Fibroblast of pulmonary artery (primary cell): ENCODE measurements around the gene SLC15A3.
A peak's percentile ranks its signal among the peaks of the same experiment; 100 is the strongest.

Experiments
- DNase-seq: peaks from one replicate; pipeline ENCODE4 v3.0.0-alpha.2; 2010; ENCODE audit warnings: low read depth
- H3K4me3 ChIP-seq: replicated peaks from 2 replicates; pipeline ENCODE4 v1.5.1; 2011; ENCODE audit warnings: low read depth, mild to moderate bottlenecking, control low read depth, low read length, moderate library complexity
- TF ChIP-seq, protein P1 (sequence below): IDR thresholded peaks from 2 replicates; pipeline ENCODE4 v1.5.1; 2011; ENCODE audit warnings: mild to moderate bottlenecking, control low read depth, low read length, inconsistent platforms; ENCODE audit errors: missing control alignments

The SLC15A3 gene

DNA sequence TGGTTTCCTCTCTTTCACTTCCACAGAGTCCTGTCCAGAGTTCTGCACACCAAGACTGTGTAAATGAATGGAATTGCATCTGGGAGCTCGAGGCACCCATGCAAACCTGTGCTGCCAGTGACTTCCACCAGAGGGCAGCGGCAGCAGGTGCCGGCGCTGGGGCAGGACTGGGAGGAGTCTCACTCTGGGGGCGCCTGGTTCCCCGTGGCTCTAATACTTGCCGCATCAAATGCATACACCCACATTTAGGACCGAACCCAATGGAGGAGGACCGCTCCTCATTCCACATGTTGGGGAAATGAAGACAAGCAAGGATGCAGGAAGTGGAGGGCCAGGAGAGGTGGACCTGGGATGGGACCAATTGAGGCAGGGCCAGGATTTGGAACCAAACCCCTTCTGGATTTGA, 18.4 kb upstream of the SLC15A3 start:
- TF ChIP-seq, protein P1, sequence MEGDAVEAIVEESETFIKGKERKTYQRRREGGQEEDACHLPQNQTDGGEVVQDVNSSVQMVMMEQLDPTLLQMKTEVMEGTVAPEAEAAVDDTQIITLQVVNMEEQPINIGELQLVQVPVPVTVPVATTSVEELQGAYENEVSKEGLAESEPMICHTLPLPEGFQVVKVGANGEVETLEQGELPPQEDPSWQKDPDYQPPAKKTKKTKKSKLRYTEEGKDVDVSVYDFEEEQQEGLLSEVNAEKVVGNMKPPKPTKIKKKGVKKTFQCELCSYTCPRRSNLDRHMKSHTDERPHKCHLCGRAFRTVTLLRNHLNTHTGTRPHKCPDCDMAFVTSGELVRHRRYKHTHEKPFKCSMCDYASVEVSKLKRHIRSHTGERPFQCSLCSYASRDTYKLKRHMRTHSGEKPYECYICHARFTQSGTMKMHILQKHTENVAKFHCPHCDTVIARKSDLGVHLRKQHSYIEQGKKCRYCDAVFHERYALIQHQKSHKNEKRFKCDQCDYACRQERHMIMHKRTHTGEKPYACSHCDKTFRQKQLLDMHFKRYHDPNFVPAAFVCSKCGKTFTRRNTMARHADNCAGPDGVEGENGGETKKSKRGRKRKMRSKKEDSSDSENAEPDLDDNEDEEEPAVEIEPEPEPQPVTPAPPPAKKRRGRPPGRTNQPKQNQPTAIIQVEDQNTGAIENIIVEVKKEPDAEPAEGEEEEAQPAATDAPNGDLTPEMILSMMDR = peak; percentile 87
- DNase-seq = peak; percentile 48
- no peak overlapping the region for H3K4me3 ChIP-seq

DNA sequence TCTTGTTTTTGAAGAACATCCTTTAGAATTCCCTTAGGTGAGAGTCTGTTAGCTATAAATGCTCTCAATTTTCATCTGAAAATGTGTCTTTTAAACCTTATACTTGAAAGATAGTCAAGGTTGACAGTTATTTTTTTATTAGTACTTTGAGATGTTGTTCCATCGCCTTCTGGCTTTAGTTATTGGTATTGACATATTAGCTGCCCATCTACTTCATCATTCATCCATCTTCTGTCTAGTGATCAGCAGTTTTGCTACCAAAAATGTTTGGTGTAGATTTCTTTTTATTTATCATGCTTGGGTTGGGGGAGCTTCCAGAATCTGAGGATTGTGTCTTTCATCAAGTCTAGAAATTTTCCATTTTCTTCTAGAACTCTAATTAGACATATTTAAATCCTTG, 16.2 kb upstream of the SLC15A3 start:
- H3K4me3 ChIP-seq = no peak overlapping the region
- no peak for DNase-seq
- TF ChIP-seq, protein P1 = no peak

DNA sequence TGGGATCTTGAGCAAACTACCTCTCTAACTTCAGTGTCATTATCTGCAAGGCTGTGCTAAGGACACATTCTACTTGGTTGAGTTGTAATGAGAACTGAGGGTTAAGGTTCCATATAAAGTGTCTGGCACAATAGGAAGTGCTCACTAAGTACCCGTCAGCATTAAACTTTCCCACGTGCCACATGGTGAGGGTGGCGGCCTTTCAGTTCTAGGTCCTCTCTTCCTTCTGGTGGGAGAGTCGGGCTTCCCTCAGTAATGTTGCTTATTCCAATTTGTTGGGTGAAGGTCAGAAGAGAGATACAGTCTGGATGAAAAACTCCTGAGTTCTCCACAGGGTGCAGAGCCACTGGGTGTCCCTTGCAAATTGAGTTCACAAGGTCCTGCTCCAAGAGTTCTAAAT, 14.9 kb upstream of the SLC15A3 start:
- no peak for DNase-seq
- H3K4me3 ChIP-seq = no peak overlapping the region
- TF ChIP-seq, protein P1 = no peak

DNA sequence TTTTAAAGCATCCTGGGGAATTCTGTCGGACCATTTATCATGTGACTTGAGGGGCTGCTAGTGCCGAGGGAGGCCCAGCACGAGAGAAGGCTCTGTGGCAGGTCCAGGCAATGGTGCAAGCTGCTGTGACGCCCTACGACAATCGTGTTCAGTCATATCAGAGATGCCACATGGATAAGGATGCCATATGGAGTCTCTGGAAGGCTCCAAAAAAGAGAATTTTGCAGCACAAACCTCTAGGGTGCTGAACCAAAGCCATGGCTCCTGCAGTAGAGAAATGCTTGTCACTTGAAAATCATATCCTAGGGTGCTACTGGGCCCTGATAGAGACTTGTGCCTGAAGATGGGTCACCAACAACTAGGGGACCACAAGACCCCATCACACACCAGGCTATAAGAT, 12.8 kb upstream of the SLC15A3 start:
- TF ChIP-seq, protein P1 = no peak
- no peak for DNase-seq

DNA sequence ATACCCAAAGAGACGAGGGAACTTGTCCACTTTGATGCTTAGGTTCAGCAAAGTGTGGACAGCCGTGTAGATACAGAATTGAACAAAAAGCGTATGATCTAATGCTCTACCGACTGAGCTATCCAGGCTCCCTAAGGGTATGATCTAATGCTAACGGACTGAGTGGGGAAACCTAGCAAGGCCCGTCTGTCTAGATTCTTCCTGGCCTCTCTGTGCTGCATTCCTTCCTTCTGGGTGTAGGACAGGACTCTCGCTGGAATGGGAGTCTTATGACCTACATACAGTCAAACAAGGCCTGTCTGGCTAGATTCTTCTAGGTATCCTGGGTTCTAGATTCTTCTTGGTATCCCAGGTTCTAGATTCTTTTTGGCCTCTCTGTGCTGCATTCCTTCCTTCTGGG, 8.4 kb upstream of the SLC15A3 start:
- peak; percentile 33 for DNase-seq
- TF ChIP-seq, protein P1 = no peak

More for the DNA sequence above, 12.8 kb upstream of the SLC15A3 start:
- H3K4me3 ChIP-seq = no peak overlapping the region

DNA sequence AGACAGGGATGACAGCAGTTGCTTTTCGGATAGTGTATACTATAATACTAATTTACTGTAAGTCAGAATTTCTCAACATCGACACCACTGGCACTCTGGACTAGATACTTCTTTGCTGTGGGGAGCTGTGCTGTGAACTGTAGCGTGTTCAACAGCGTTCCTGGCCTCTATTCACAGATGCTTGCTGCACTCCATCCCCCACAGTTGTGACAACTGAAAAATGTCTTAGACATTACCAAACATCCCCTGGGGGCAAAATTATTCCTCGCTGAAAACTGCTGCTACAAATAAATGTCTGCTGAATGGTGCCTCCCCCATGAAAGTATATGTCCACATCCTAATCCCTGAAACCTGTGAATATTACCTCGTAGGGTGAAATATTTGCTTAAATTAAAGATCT, 7.5 kb upstream of the SLC15A3 start:
- TF ChIP-seq, protein P1 = no peak
- DNase-seq = peak; percentile 28
- H3K4me3 ChIP-seq = no peak overlapping the region

More for the DNA sequence above, 8.4 kb upstream of the SLC15A3 start:
- H3K4me3 ChIP-seq = no peak overlapping the region

DNA sequence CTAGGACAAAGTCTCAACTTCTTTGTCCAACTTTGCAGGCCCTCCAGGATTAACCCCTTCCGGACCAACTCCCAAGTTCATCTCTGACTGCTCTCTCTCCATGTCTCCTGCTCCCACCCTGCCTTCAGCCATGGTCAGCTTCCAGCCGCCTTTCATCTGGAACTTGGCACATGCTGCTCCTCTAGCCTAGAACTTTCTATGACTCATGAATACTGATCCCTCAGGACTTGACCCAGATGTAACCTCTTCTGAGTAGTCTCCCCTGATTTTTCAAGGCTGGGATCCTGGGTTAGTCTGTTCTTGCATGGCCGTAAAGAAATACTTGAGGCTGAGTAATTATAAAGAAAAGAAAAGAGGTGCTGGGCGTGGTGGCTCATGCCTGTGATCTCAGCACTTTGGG, 5.2 kb upstream of the SLC15A3 start:
- peak; percentile 42 for DNase-seq

More for the DNA sequence above, 5.2 kb upstream of the SLC15A3 start:
- no peak overlapping the region for H3K4me3 ChIP-seq
- TF ChIP-seq, protein P1 = no peak
